ENCODE results near the gene TFR2.
"Not testable (repeated sequence)": the region's sequence is repeated elsewhere in the genome, so short reads cannot be mapped to it uniquely, and the experiment has no call there.

The TFR2 gene

GRCh38 chr7:100678291-100678984 is 37.1 kb upstream of the TFR2 start:
- no peak for DNase-seq (ENCODE audit: low read depth)

- no peak for DNase-seq (ENCODE audit: low read depth)
Observed at GRCh38 chr7:100677308-100678267, 36.2 kb upstream of the TFR2 start.

DNA sequence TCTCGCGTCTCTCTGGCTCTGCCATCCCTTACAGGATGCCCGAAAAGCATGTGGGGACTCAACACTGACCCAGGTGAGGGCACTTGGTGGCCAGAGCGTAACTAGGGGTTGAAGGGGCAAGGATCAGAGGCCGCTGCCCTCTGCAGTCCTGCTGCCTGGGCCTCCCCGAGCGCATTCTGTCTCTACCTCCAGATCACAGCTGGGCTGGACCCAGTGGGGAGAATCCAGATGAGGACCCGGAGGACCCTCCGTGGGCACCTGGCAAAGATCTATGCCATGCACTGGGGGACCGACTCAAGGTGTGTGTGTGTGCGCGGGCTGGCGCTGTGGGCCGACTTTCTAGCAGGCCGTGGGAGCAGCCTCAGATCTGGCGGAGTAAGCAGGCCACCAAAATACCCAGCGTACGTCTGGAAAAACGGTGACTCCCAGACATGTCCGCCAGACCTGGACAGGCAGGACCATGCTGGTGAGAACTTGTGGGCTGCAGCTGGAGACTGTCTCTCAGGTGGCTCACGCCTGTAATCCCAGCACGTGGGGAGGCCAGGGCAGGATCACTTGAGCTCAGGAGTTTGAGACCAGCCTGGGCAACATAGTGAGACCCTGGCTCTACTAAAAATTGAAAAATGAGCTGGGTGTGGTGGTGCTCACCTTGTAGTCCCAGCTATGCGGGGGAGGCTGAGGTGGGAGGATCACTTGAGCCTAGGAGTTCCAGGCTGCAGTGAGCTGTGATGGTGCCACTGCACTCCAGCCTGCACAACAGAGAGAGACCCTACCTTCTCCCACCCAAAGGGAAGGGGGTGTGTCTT is 35.4 kb upstream of the TFR2 start:
- no peak for DNase-seq (ENCODE audit: low read depth)

DNA sequence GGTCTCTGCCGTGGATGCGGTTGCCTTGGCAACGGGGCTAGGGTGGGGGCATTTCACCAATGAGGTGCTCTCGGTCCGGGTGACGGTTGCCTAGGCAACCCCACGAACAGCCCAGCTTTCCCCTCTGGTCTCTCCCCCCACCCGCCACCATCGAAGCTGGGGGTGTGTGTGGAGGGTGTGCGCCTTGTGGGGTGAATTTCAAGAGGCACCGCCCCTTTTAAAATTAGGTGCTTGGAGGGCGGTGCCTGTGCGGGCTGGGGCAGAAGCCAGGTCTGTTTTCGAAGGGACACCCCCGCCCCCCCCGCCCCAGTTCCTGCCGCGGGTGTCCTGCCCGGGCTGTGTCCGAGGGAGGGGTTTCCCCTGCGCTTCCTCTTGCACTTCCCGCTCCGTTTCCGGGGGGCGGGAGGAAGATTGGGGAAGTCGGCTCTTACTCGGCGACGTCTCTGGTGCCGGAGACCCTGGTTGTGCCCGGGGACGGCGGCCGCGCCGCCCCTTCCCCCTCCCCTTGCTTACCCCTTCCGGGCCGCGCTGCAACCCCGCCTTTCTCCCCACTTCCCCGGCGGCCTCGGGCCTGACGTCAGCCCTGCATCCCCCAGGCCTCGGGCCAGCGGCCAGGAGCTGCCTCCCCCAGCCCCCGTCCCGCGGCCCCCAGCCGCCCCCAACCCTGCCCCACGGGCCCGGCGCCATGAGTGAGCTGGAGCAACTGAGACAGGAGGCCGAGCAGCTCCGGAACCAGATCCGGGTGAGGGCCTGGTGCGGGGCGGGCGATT is 34.4 kb upstream of the TFR2 start:
- peak; percentile 80 for DNase-seq (ENCODE audit: low read depth)

DNA sequence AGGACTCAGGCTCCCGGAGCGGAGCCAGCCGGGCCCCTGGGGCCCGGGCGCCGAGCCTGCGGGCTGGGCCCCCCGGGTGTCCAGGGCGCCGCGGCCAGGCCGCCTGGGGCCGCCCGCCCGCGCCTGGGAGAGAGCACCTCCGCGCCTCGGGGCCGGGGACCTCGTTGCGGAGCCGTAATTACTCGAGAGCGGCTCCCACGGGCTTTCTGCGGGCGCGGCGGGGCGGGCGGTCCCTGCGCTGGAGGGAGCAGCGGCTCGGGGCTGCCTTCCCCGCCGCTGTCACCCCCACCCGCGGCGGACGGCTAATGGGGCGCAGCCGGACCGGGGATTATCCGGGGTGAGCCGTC is 33.7 kb upstream of the TFR2 start:
- DNase-seq (ENCODE audit: low read depth): no peak

DNA sequence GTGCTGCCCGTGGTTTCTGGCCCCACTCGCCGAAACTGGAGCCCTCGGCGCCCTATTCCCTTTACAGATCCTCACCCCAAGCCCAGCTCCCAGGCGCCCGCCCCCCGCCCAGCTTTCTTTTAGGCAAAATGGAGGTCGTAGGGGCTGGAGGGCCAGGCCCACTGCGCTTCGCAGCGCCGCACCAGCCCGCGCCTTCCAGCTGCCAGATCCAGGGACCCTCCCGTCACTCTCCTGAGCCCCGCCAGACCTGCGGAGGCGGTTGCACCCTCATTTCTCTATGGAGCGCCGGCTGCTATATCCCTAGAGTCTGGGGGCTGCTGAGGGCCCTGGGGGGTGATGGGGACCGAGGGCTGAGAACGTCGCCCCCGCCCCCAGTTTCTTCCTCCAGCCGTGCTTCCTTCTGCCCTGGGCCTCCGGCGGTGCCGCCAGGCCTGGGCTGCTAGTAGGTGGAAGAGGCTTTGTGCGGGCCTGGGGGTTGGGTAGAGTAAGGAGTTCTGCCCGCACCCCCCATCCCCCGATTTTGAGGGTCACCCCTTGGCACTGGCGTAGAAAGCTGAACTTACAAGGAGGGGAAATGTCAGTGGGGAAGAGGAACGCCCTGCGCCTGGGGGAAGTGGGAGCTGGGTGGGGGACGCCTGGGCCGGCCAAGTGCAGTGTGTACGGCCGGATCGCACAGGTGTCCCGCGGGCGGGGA is 33.2 kb upstream of the TFR2 start:
- DNase-seq (ENCODE audit: low read depth): no peak

DNA sequence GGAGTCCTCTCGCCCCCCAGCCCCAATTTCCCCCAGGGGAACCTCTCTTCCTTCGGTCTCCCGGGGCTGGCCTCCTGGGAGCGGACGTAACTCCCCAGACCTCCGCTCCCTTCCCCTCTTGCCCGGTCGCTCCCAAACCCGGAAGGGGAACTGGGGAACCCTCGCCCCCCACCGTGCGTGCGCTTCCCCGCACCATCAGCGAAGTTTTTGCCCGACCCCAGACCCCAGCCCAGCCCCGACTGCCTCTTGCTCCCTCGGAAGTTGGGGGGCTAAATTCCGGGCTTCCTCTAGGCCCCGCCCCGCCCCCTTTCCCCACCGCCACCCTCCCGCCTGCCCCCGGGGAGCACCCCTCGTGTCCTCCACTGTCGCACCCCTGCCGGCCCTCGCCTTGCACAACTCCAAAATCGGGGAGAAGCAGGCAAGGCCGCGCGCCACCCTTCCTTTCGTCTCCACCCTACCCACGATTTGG is 32.6 kb upstream of the TFR2 start:
- no peak for DNase-seq (ENCODE audit: low read depth)

GRCh38 chr7:100673302-100673941 is 32.1 kb upstream of the TFR2 start, which contains the start of gene GNB2:
GNB2 (plus strand) TSS chr7:100673740; CDS start chr7:100676266, 2,526 bp downstream.
- peak; percentile 94 for DNase-seq (ENCODE audit: low read depth)

DNA sequence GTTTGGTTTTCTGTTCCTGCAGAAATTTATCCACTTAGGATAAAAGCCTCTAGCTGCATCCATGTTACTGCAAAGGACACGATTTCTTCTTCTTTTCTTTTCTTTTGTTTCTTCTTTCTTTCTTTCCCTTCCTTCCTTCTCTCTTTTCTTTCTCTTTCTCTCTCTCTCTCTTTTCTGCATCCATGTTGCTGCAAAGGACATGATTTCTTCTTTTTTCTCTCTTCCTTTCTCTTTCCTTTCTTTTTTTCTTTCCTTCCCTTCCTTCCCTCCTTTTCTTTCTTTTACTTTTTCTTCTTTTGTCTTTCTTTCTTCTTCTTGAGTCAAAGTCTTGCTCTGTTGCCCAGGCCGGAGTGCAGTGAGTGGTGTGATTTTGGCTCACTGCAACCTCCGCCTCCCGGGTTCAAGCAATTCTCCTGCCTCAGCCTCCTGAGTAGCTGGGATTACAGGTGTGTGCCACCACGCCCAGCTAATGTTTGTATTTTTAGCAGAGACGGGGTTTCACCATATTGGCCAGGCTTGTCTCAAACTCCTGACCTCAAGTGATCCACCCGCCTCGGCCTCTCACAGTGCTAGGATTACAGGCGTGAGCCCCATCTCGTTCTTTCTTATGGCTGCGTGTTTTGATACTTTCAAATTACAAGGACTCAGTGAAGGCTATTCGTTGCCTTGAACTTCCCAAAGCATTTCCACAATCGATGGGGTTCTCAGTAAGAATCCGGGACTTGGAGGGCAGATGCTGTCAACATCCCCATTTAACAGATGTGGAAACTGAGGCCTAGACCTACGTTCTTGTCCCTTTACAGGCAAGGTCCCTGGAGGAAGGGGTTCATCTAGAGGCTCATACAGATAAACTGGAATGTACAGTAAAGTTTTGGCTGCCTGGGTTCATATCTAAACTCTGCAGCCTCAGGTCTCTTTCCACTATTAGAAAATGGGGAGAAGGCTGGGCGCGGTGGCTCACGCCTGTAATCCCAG is 30.3 kb upstream of the TFR2 start:
- no peak for DNase-seq (ENCODE audit: low read depth)

DNA sequence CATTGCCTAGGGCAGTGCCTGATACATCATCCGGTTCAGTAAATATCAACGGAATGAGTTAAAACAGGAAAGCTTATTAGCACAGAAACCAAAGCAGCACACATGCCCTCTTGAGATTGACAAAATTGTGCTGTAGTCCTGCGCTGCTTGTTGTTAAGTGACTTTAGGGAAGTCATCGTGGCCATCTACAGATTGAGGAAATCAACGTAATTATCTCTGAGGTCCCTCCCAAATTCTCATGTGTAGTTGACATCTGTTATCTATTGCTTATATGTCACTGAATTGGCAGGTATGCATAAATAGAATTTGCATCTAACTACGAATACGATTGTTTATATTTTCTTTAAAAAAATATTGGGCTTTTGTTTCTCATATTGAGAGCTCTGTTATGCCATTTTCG is 28.7 kb upstream of the TFR2 start:
- DNase-seq (ENCODE audit: low read depth): no peak

- DNase-seq (ENCODE audit: low read depth): not testable (repeated sequence)
Observed at GRCh38 chr7:100669106-100669505, 27.8 kb upstream of the TFR2 start.

GRCh38 chr7:100668069-100668449 is 26.7 kb upstream of the TFR2 start:
- DNase-seq (ENCODE audit: low read depth): no peak

DNA sequence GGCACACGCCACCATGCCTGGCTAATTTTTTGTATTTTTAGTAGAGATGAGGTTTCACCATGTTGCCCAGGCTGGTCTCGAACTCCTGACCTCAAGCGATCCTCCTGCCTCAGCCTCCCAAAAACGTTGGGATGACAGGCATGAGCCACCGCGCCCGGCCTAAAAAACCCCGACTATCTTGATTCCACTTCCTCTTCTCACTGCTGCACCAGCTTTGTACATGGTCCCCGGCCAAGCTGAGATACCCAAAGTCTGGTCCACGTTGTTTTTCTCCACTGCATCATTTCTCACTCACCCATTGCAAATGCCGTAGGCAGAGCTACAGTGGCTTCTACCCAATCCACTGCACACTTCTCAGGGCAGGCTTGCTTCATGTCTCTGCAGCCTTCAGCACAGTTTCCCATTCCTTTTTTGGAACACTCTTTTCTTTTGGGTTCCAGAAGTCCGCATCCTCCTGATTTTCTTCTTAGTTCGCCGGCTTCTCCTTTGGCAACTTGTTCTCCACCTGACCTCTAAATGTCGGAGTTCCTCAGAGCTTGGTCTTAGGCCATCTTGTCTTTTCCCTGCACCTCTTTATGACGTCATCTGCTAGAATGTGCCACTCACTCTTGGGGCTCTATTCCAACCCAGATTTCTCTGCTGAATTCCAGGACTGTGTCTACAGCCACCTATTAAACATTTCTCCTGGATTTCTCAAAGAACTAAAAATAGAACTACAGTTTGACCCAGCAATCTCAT is 26.1 kb upstream of the TFR2 start:
- DNase-seq (ENCODE audit: low read depth): no peak

GRCh38 chr7:100665168-100665726 is 23.9 kb upstream of the TFR2 start:
- DNase-seq (ENCODE audit: low read depth): no peak

GRCh38 chr7:100662194-100662776 is 20.9 kb upstream of the TFR2 start:
- not testable (repeated sequence) for DNase-seq (ENCODE audit: low read depth)

- no peak for DNase-seq (ENCODE audit: low read depth)
Observed at GRCh38 chr7:100655908-100656674, 14.7 kb upstream of the TFR2 start, which contains the start of gene ACTL6B. ACTL6B (minus strand) TSS chr7:100656448; CDS start chr7:100656354, 94 bp downstream.

Data from activated T-helper 1 cell treated with Interleukin-2 at 50 U/mL for 16 hours (primary cell).